Cardiac fibroblast (primary cell): ENCODE measurements around the gene TSHZ3.

ENCODE experiments used
- DNase-seq, 2 donors: peaks; one replicate each; pipeline versions ENCODE4 v3.0.0 to v3.0.0-alpha.2; 2010; ENCODE audit warnings: low read depth in 2 of 2
- H3K4me3 ChIP-seq, 2 donors: replicated peaks in 1 of 2; 1 replicate in 1 of 2; 2 replicates in 1 of 2; pipeline ENCODE4 v1.5.1; 2011; ENCODE audit warnings: low read depth in 2 of 2, low read length in 2 of 2, mild to moderate bottlenecking in 2 of 2, moderate library complexity in 1 of 2
- CTCF ChIP-seq: IDR thresholded peaks from one replicate; pipeline ENCODE4 v1.5.1; 2011; ENCODE audit warnings: low read depth, mild to moderate bottlenecking, low read length, inconsistent platforms

TSHZ3 gene

DNA sequence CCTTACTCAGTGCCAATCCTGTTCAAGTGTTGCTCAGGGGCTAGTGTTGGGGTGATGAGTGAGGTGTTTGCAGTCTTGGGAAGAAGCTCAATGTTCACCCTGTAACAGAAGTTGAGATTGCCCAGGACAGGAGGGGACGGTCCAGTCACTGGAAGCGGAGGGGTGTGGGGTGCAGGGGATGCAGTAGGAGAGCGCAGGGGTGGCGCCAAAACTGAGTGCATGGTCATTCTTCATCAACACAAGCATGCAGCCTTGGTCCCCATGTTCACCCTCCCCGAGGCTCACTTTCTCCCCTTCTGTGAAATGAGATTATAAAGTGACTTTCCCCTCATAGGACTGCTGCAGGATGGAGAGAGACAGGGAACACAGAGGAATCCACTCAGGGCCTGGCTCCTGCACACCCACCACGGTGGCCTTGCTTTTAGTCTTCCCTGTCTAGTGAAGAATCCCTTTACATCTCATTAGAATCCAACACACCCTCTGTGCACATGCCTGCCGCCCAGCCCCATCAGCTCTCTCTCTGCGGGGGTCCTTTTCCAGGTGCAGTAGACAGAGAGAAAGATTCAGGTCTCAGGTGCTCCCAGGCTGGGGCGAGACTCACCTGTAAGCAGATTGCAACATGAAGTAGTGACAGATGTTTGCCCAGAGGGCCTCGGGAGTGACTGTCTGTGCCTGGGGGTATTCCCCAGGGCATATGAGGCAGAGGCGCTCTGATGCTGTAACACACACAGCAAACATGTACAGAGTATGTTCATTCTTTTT is 93.2 kb downstream of the TSHZ3 start:
- H3K4me3 ChIP-seq, result no peak overlapping the region
- no peak for TF ChIP-seq CTCF
- no peak for DNase-seq

DNA sequence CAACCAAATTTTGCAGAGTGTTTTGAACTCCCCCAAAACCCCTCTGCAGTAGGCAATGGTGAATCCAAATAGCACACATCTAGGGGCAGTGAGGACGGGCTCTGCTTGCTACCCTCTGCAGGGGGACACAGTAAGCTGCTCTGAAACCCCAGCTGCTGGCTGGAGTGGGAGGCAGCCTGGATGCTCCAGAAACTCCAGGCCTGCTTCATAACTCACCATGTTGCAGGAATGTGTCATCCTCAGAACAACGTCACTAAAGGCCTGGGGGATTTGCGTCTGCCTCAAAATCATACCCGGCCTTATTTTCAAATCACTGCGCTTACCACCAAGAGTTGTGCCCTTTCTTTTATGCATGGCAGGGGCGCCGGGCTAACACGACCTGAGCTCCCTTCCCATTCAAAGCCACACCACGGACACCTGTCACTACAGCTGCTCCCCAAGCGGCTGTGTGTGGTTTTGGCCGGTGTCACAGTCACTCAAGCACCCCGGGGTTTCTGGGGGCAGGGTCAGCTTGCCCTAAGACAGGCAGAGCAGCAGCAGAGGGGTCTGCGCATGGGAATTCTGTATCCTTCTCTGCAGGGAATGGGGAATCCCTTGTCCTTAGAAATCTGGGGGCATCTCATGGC is 93.9 kb downstream of the TSHZ3 start:
- no peak for DNase-seq
- no peak overlapping the region for H3K4me3 ChIP-seq
- no peak for TF ChIP-seq CTCF

- no peak for DNase-seq
- TF ChIP-seq CTCF, result no peak
- H3K4me3 ChIP-seq, result no peak overlapping the region
These were observed 94.6 kb downstream of the TSHZ3 start for GRCh38 chr19:31254611-31255010.

- DNase-seq, result peak; percentile 33 to 35
- no peak overlapping the region for H3K4me3 ChIP-seq
- TF ChIP-seq CTCF, result no peak
These were observed 95.1 kb downstream of the TSHZ3 start for GRCh38 chr19:31254180-31254551.

- H3K4me3 ChIP-seq, result no peak overlapping the region
- DNase-seq, result no peak
- TF ChIP-seq CTCF, result no peak
These were observed 95.6 kb downstream of the TSHZ3 start for GRCh38 chr19:31253526-31254179.

- no peak for DNase-seq
- no peak for TF ChIP-seq CTCF
- H3K4me3 ChIP-seq, result no peak overlapping the region
These were observed 96.8 kb downstream of the TSHZ3 start for GRCh38 chr19:31252441-31252840.
